Heart left ventricle (tissue), 13 donors: ENCODE results near the gene DLGAP5.

Experiments used
- CTCF ChIP-seq, 12 donors: fragments of 200-600 bp; sonication (generic) in 4 of 12; IDR thresholded peaks; one replicate each; pipeline versions ENCODE4 v1.5.0 to v1.8.0; 2018 to 2022; ENCODE audit warnings: antibody characterized with exemption in 12 of 12, mild to moderate bottlenecking in 5 of 12
- POLR2A ChIP-seq, 2 donors: fragments of 450-650 bp; IDR thresholded peaks; one replicate each; pipeline ENCODE4 v1.6.1; 2017; ENCODE audit warnings: antibody characterized with exemption in 2 of 2, mild to moderate bottlenecking in 2 of 2, moderate library complexity in 2 of 2
- donor health status: ischemic (EF 13 %, LVEDD 7.1; RV severe dilation, severe dysfunction).
- donor health status: DM: no; HTN: yes; CAD: no.
- donor health status: DM: no; HTN: no; CAD: no.
- donor health status: ischemic (EF 25% LVEDD 6.9; RV normal size, moderate dysfunction).
- donor health status: ischemic (EF 25% LVEDD 5.7; RV mildly dilated, moderate dysfunction).
- donor health status: ischemic (EF 35%, LVEDD 5.7; RV mildly dilated, moderate dysfunction).
- donor health status: nonischemic (EF 11% LVEDD 7.7; RV severe dilation, severe dysfunction).
- donor health status: DM: yes; HTN: yes; CAD: no.
- donor health status: PGD.
- donor health status: ischemic (EF 29% LVEDD 5.4; RV normal size, mild dysfunction).
- donor health status: nonischemic (EF 23%, LVEDD 6.1; RV moderate dilation, normal function).

GRCh38 chr14:55192054-55192621 is 753 bp upstream of the DLGAP5 start:
- TF ChIP-seq CTCF (IDR thresholded peaks at IDR 0.05) (no peak), POLR2A (IDR thresholded peaks at IDR 0.05) (no peak)
